Tibial nerve (tissue), 4 donors: ENCODE data around the gene TMC2.

Experiments used
- CTCF ChIP-seq, 5 experiments: fragments of 200-600 bp in 3 of 5; fragments of 450-650 bp in 2 of 5; sonication (generic) in 3 of 5; IDR thresholded peaks; one replicate each; pipeline ENCODE4 v1.5.1; 2016 to 2019; ENCODE audit warnings: antibody characterized with exemption in 5 of 5, mild to moderate bottlenecking in 3 of 5, moderate library complexity in 2 of 5
- EP300 ChIP-seq, 2 donors: sonication (generic); formaldehyde crosslinking; IDR thresholded peaks; one replicate each; pipeline ENCODE4 v1.6.1; 2017; ENCODE audit warnings: antibody characterized with exemption in 2 of 2, mild to moderate bottlenecking in 1 of 2
- POLR2A ChIP-seq, 2 donors: fragments of 450-650 bp; IDR thresholded peaks; one replicate each; pipeline ENCODE4 v1.6.1; 2017; ENCODE audit warnings: antibody characterized with exemption in 2 of 2, mild to moderate bottlenecking in 2 of 2, moderate library complexity in 2 of 2

DNA sequence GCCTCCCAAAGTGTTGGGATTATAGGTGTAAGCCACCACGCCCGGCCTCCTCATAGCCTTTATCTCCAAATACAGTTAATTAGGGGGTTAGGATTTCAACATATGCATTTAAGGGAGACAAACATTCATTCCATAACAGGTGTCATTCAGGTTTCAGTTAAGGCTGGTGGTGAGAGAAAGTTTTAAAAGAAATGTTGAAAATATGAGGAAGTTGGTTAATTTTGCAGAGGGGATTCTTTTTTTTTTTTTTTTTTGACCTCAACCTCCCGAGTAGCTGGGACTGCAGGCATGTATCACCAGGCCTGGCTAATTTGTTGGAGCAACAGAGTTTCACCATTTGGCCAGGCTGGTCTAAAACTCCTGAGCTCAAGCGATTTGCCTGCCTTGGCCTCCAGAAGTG, 143.7 kb downstream of the TMC2 start:
- no peak for TF ChIP-seq POLR2A (IDR thresholded peaks at IDR 0.05)
- TF ChIP-seq CTCF (IDR thresholded peaks at IDR 0.05): no peak
- no peak for TF ChIP-seq EP300 (IDR thresholded peaks at IDR 0.05)
